Mucosa of stomach (tissue), 1 donor: Measurements from ENCODE around the gene DNAJC4.
A peak's percentile ranks its signal among the peaks of the same experiment; 100 is the strongest.

Experiments used
- H3K27me3 ChIP-seq: one replicate; pipeline ENCODE4 v1.7.0; 2013; ENCODE audit warnings: mild to moderate bottlenecking, low read length; ENCODE audit not compliant: control insufficient read depth, insufficient read depth
- H3K36me3 ChIP-seq: one replicate; pipeline ENCODE4 v1.7.0; 2013; ENCODE audit warnings: low read length; ENCODE audit not compliant: control insufficient read depth, insufficient read depth
- H3K4me1 ChIP-seq: one replicate; pipeline ENCODE4 v1.7.0; 2013; ENCODE audit warnings: mild to moderate bottlenecking, low read length; ENCODE audit not compliant: control insufficient read depth, insufficient read depth
- H3K4me3 ChIP-seq: one replicate; pipeline ENCODE4 v1.7.0; 2013; ENCODE audit warnings: low read length
- H3K9ac ChIP-seq: one replicate; pipeline ENCODE4 v1.7.0; 2013; ENCODE audit warnings: mild to moderate bottlenecking, low read length, moderate library complexity
- H3K9me3 ChIP-seq: one replicate; pipeline ENCODE4 v1.7.0; 2013; ENCODE audit warnings: mild to moderate bottlenecking, low read length, moderate library complexity; ENCODE audit not compliant: control insufficient read depth
- donor health status: Pancreatic carcinoma.

The DNAJC4 gene

GRCh38 chr11:64268893-64269539 is 38.7 kb downstream of the DNAJC4 start:
- peak overlapping the region; percentile 83 for H3K9ac ChIP-seq
- H3K4me1 ChIP-seq = peaks cover 43% of the 10 kb centered on the region
- H3K4me3 ChIP-seq = peak overlapping the region; percentile 83

DNA sequence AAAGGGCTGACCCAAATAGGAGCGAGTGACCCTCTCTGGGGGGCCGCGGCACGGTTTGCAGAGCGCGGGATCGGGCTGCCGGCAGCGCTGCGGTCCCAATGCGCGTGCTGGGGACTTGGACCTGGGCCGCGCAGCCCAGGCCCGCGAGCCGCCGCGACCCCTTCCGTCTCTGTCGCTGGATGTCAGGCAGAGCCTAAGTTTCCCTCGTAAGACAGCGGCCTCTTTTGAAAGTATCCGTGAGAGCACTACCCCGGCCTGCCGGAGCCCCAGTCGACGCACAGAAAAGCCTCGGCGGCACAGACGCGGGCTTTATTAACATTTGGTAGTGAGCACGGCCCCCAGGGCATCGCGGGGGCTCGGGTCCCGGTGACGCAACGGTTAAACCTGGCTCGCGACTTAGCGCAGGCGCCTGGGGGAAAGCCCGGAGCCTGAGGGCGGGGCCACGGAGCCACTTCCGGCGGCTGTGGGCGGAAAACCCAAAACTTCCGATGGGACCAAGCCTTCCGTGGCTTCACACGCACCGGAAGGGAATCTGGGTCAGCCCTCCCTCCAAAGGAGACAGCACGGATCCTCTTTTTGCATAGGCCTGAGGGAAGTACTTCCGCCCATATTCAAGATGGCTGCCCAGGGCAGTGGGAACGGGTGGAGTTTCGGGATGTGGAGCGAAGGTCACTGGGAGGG is 39.3 kb downstream of the DNAJC4 start:
- peak overlapping the region; percentile 84 for H3K9ac ChIP-seq
- peak overlapping the region; percentile 83 for H3K4me3 ChIP-seq
- H3K36me3 ChIP-seq = no peaks in the 10 kb centered on the region
- H3K9me3 ChIP-seq = no peaks in the 10 kb centered on the region
- no peaks in the 10 kb centered on the region for H3K27me3 ChIP-seq
- H3K4me1 ChIP-seq = peaks cover 49% of the 10 kb centered on the region

More at GRCh38 chr11:64268893-64269539, 38.7 kb downstream of the DNAJC4 start:
- no peaks in the 10 kb centered on the region for H3K36me3 ChIP-seq
- no peaks in the 10 kb centered on the region for H3K9me3 ChIP-seq
- H3K27me3 ChIP-seq = no peaks in the 10 kb centered on the region

- Histone ChIP-seq H3K9me3 (no peaks in the 10 kb centered on the region), H3K4me3 (no peak overlapping the region), H3K36me3 (peaks cover 7% of the 10 kb centered on the region), H3K27me3 (no peaks in the 10 kb centered on the region), H3K9ac (no peak overlapping the region), H3K4me1 (peaks cover 53% of the 10 kb centered on the region)
Observed at GRCh38 chr11:64275031-64275800, 44.9 kb downstream of the DNAJC4 start.

DNA sequence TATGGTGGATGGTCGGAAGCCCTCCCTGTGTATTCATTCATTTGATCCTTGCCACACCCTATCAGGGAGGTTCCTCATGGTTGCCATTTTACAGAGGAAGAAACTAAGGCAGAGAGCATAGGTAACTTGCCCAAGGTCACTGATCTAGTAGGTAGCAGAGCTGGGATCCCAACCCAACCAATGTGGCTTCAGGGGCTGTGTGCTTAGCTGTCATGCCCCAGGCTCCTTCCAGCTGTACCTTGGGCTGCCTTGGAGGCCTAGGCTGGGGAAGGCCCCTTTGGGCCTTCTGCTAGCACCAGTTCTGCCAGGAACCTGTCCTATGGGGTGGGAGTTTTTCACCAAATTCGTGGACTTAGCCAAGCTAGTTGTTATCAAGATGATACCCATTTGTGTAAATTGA is 45.5 kb downstream of the DNAJC4 start:
- no peaks in the 10 kb centered on the region for H3K9me3 ChIP-seq
- no peak overlapping the region for H3K9ac ChIP-seq
- H3K4me3 ChIP-seq = no peak overlapping the region
- peaks cover 53% of the 10 kb centered on the region for H3K4me1 ChIP-seq
- H3K27me3 ChIP-seq = no peaks in the 10 kb centered on the region
- peaks cover 7% of the 10 kb centered on the region for H3K36me3 ChIP-seq

GRCh38 chr11:64276653-64277431 is 46.5 kb downstream of the DNAJC4 start:
- H3K36me3 ChIP-seq = peaks cover 7% of the 10 kb centered on the region
- no peak overlapping the region for H3K4me3 ChIP-seq
- no peaks in the 10 kb centered on the region for H3K27me3 ChIP-seq
- H3K4me1 ChIP-seq = peaks cover 49% of the 10 kb centered on the region
- H3K9ac ChIP-seq = no peak overlapping the region
- H3K9me3 ChIP-seq = no peaks in the 10 kb centered on the region

DNA sequence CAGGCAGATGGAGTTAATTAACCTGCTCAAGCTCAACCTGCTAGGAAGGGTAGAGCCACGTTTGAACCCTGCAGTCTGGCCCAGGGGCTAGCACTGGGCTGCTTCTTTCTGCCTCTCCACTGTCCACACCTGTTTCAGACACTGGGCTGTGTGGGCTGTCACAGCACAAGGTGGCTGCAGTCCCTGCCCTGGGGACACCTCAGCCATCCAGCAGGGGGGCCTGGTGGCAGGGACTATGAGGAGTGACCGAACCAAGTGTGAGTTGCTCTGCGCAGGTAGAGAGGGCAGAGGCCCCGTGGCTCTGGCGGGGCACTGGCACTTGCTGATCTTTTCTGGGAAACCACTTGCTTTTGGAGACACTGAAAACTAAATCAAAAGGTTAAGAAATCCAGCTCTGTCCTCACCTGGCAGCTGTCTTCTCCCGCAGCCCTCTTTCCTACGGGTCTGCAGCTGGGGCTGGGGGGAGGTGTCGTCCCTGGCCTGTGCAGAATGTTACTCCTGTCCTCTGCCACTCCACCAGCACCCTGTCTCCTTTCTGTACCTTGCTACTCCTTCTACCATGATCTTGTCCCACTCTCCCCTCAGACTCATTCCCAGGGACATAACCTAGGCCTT is 48.3 kb downstream of the DNAJC4 start:
- no peaks in the 10 kb centered on the region for H3K9me3 ChIP-seq
- no peaks in the 10 kb centered on the region for H3K27me3 ChIP-seq
- no peak overlapping the region for H3K4me3 ChIP-seq
- no peak overlapping the region for H3K9ac ChIP-seq
- peaks cover 7% of the 10 kb centered on the region for H3K36me3 ChIP-seq
- H3K4me1 ChIP-seq = peaks cover 52% of the 10 kb centered on the region

GRCh38 chr11:64281957-64282770 is 51.8 kb downstream of the DNAJC4 start:
- H3K9ac ChIP-seq = no peak overlapping the region
- H3K9me3 ChIP-seq = no peaks in the 10 kb centered on the region
- H3K4me1 ChIP-seq = peaks cover 35% of the 10 kb centered on the region
- H3K36me3 ChIP-seq = peaks cover 5% of the 10 kb centered on the region
- H3K4me3 ChIP-seq = no peak overlapping the region
- H3K27me3 ChIP-seq = no peaks in the 10 kb centered on the region

- peaks cover 31% of the 10 kb centered on the region for H3K4me1 ChIP-seq
- H3K27me3 ChIP-seq = no peaks in the 10 kb centered on the region
- H3K36me3 ChIP-seq = no peaks in the 10 kb centered on the region
- peak overlapping the region; percentile 95 for H3K9ac ChIP-seq
- H3K9me3 ChIP-seq = no peaks in the 10 kb centered on the region
- H3K4me3 ChIP-seq = no peak overlapping the region
Observed at GRCh38 chr11:64283092-64283491, 52.7 kb downstream of the DNAJC4 start.
